HG03066 (cell line): ENCODE results near the gene FOXB2.
"Not testable (repeated sequence)": the region's sequence is repeated elsewhere in the genome, so short reads cannot be mapped to it uniquely, and the experiment has no call there.

Experiments used
- ATAC-seq: cut with Tn5 transposase; IDR thresholded peaks from one replicate; pipeline ENCODE4 v1.9.1; 2021; ENCODE audit warnings: low read depth; ENCODE audit not compliant: unreplicated experiment

Gene FOXB2

GRCh38 chr9:77019236-77019925, at the start of gene FOXB2:
TSS of gene FOXB2 (plus strand) at chr9:77019655. CDS start at chr9:77019655, 0 bp downstream.
- ATAC-seq, result no peak

GRCh38 chr9:76969716-76970115, 49.7 kb upstream of the FOXB2 start:
- no peak for ATAC-seq

GRCh38 chr9:76978831-76979230, 40.6 kb upstream of the FOXB2 start:
- ATAC-seq, result not testable (repeated sequence)

DNA sequence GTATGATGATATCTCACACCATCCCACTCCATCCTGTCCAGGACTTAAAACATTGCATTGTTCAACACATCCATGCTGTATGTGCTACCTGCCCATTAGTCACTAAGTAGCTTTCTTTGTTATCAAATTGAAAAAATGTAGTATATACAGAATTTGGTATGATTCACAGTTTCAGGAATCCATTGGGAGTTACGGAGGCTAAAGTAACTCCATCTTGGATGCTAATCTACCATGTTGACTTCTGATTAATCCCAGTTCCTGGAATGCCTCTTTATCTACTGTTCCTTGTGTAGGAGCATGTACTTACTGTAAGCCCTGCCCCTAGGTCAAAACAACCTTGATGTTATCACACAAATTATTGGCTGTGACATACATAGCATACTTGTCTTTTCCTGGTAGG, 38.9 kb upstream of the FOXB2 start:
- ATAC-seq, result no peak

GRCh38 chr9:76984486-76984885, 35.0 kb upstream of the FOXB2 start:
- ATAC-seq, result no peak

GRCh38 chr9:76985581-76985980, 33.9 kb upstream of the FOXB2 start:
- no peak for ATAC-seq

- ATAC-seq, result no peak
These were observed 31.8 kb upstream of the FOXB2 start for GRCh38 chr9:76987594-76988200.

DNA sequence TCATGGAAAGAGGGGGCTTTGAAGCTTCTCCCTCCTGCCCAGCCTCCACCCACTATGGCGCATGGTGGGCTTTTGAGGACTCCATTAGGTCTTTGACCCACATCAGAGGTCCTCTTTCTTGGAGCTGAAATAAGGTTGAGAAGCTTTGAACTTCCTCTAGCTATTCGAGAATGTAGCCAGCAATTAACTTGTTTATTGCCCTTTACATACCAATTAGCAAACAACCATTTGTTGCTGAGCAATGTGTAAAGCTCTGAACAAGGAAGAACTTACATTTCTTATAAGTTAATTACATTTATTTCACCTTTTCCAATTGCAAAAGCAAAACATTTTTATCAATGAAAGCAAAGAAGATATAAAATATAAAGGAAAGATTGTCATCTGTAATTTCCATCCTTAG, 30.5 kb upstream of the FOXB2 start:
- ATAC-seq, result no peak

- ATAC-seq, result no peak
These were observed 30.0 kb upstream of the FOXB2 start for GRCh38 chr9:76989501-76989900.

GRCh38 chr9:76996700-76997099, 22.8 kb upstream of the FOXB2 start:
- ATAC-seq, result no peak

GRCh38 chr9:76999261-76999660, 20.2 kb upstream of the FOXB2 start:
- no peak for ATAC-seq

DNA sequence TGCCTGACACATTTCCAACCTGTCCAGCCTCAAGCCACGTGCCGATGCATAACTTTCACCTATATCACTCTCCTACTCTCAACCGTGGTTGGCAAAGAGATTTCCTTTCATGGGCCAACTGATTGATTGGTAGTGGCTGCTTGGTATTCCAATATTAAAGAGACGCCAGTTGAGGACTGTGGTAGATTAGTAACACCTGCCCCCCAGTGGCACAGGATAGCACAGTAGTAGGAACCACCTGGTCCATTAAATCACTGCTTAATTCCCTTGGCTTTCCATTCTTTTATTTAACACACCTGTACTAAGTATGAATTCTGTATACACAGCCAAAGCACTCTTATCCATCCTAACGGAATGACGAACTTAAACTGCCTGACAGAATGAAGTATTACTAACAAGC, 19.1 kb upstream of the FOXB2 start:
- no peak for ATAC-seq

DNA sequence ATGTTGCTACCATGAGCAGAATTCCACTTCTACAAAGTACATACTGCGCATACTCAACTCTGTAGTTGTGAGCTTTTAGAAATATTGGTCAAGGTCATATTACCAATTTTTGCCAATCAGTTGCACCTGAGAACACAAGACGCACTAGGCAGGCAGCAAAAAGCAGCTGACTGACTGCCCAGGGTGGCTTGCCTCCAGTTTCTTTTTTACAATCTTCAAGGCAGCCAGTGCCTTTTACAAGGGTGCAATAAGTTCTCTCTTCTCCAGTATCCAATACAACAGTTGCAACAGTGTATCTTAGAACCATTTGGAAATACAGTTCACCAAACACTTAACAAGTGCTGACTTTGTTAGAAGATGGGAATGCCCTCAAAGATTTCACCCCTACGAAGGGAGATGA, 16.1 kb upstream of the FOXB2 start:
- ATAC-seq, result no peak

- no peak for ATAC-seq
These were observed 14.2 kb upstream of the FOXB2 start for GRCh38 chr9:77005216-77005615.

- no peak for ATAC-seq
These were observed 8.9 kb upstream of the FOXB2 start for GRCh38 chr9:77010527-77010926.

GRCh38 chr9:77011973-77012821, 7.3 kb upstream of the FOXB2 start:
- no peak for ATAC-seq

GRCh38 chr9:77013206-77013931, 6.1 kb upstream of the FOXB2 start:
- ATAC-seq, result no peak

GRCh38 chr9:77013932-77014596, 5.4 kb upstream of the FOXB2 start:
- ATAC-seq, result no peak

DNA sequence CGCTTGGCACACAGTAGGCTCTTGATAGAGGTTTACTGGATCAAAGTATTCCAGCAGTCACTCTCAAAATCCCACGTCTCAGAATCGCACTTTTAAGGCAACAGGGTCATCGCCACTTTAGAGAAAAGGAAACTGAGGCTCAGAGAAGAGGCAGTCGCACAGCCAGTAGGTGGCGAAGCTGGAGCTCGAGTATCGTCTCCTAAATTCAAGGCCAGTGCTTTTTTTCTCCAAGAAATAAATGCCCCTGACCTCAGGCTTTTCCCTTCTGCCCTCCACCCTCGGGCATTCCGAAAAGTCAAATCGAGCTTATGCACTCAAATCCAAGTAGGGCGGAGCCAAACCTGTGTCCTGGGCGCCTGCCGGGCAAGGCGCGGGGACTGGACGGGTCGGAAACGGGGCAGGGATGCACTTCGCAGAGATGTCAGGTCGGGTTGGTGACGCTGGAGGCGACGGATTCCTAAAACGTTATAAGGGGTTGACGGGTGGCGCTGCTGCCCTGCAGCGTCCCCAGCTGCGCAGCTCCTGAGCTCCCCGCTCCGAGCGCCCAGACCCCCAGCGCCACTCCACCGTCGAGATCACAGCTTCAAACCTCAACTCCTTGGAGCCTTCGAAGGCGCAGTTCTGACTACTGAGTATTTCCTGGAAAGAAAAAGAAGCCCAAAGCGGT, 4.7 kb upstream of the FOXB2 start:
- no peak for ATAC-seq
